Measurements from ENCODE around the gene TRAF3IP1.

TRAF3IP1 gene

DNA sequence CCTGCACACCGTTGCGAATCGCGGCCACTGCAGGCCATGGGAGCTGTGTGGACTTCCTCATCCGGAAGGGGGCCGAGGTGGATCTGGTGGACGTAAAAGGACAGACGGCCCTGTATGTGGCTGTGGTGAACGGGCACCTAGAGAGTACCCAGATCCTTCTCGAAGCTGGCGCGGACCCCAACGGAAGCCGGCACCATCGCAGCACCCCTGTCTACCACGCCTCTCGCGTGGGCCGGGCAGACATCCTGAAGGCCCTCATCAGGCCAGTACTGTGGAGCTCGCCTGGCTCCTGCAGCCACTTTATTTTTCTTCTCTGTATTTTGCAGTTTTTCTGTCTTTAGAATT is 115.4 kb downstream of the TRAF3IP1 start:
- no peak overlapping the region for H3K4me3 ChIP-seq (ENCODE audit: low read depth, low read length)
- no peaks in the 10 kb centered on the region for H3K27me3 ChIP-seq (ENCODE audit: insufficient read depth, low read depth, severe bottlenecking)
- no peak for DNase-seq
- TF ChIP-seq, protein P1, sequence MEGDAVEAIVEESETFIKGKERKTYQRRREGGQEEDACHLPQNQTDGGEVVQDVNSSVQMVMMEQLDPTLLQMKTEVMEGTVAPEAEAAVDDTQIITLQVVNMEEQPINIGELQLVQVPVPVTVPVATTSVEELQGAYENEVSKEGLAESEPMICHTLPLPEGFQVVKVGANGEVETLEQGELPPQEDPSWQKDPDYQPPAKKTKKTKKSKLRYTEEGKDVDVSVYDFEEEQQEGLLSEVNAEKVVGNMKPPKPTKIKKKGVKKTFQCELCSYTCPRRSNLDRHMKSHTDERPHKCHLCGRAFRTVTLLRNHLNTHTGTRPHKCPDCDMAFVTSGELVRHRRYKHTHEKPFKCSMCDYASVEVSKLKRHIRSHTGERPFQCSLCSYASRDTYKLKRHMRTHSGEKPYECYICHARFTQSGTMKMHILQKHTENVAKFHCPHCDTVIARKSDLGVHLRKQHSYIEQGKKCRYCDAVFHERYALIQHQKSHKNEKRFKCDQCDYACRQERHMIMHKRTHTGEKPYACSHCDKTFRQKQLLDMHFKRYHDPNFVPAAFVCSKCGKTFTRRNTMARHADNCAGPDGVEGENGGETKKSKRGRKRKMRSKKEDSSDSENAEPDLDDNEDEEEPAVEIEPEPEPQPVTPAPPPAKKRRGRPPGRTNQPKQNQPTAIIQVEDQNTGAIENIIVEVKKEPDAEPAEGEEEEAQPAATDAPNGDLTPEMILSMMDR (IDR thresholded peaks at IDR 0.05; ENCODE audit: low read depth, low read length), result no peak
- H3K9me3 ChIP-seq (ENCODE audit: severe bottlenecking), result no peaks in the 10 kb centered on the region
- peaks cover 53% of the 10 kb centered on the region for H3K36me3 ChIP-seq
- H3K27ac ChIP-seq, result no peak overlapping the region

DNA sequence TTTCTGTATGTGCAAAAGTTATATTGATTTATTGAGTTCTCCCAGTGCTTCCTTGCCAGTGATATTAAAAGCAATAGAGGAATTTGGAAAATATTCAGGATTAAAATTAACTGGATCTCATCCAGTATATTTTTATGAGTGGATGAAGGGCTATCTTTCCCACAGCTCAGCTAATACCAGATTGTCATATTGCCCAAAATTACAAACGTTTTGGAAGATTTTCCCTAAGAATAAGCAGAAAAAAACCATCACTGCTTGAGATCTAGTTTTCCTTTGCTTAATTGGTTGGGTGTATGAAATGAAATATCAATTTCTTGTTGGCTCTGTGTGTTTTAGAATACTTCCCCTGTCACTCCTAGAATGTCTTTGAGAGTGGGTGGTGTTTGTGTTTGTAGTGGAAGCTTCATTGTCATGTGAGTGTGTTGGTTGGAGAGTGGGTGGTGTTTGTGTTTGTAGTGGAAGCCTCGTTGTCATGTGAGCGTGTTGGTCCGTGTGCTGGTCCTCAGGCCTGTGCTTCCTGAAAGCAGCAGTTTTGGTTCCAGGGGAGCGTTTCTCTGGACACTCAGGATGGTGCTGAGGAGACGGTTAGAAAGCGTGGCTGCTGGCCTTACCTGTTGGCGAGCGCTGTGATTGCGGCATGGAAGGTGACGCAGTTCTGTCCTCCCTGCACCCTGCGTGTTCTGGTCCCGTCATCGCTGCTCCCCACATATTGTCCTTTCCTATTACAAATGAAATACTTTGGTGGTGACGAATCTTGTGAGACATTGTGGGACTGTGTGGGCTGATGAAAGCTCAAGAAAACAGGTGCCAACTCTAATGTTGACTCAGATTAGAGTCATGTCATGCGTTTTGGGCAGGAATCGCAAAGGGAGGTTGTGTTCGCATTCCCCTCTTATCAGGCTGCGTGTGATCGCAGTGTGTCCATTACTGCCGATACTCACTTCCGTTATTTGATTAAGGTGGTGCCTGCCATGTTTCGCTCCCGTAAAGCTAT is 118.8 kb downstream of the TRAF3IP1 start:
- Histone ChIP-seq H3K9me3 (ENCODE audit: severe bottlenecking) (no peaks in the 10 kb centered on the region), H3K27ac (no peak overlapping the region), H3K36me3 (peaks cover 47% of the 10 kb centered on the region), H3K4me3 (ENCODE audit: low read depth, low read length) (no peak overlapping the region), H3K27me3 (ENCODE audit: insufficient read depth, low read depth, severe bottlenecking) (no peaks in the 10 kb centered on the region)
- TF ChIP-seq, protein P1 (IDR thresholded peaks at IDR 0.05; ENCODE audit: low read depth, low read length), result no peak
- DNase-seq, result no peak

DNA sequence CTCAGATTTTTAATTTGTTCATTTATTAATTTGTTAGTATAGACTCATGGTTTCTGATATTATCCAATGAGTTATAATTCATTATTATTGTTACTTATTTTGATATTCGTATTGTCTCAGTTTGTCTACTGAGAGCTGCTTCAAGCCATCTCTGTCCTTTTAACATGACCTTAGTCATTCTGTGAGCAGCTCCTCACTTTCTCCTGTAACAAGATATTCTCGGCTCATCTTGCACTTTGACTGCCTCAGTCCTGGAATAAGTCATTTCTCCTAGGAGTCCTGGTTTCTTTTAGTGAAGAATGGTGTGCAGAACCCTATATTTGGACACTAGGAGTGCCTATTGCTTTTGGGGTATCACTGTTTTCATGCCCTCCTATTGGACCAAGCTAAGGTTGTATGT is 119.6 kb downstream of the TRAF3IP1 start:
- no peak overlapping the region for H3K4me3 ChIP-seq (ENCODE audit: low read depth, low read length)
- H3K9me3 ChIP-seq (ENCODE audit: severe bottlenecking), result no peaks in the 10 kb centered on the region
- DNase-seq, result no peak
- TF ChIP-seq, protein P1 (IDR thresholded peaks at IDR 0.05; ENCODE audit: low read depth, low read length), result no peak
- no peaks in the 10 kb centered on the region for H3K27me3 ChIP-seq (ENCODE audit: insufficient read depth, low read depth, severe bottlenecking)
- H3K36me3 ChIP-seq, result peaks cover 49% of the 10 kb centered on the region
- no peak overlapping the region for H3K27ac ChIP-seq

DNA sequence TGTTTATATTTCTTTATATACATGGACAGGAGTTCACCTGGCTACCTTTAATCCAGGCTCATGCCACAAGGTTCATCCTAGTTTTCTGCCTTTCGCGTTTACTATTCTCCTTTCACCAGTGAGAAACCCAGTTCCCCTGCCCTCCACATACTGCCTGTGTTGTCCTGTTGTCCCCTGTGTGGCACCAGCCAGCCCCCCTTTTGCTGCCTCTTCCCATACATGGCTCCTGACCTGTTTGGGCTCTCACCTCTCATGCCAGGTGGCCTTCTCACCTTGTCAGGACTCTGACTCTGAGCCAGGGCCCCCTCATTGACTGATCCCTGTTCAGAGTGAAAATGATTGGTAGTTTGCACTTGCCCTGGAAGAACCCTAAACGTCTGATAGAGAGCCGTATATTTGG is 120.0 kb downstream of the TRAF3IP1 start:
- no peak overlapping the region for H3K27ac ChIP-seq
- peaks cover 52% of the 10 kb centered on the region for H3K36me3 ChIP-seq
- TF ChIP-seq, protein P1 (IDR thresholded peaks at IDR 0.05; ENCODE audit: low read depth, low read length), result no peak
- no peaks in the 10 kb centered on the region for H3K27me3 ChIP-seq (ENCODE audit: insufficient read depth, low read depth, severe bottlenecking)
- no peak overlapping the region for H3K4me3 ChIP-seq (ENCODE audit: low read depth, low read length)
- no peaks in the 10 kb centered on the region for H3K9me3 ChIP-seq (ENCODE audit: severe bottlenecking)
- no peak for DNase-seq

DNA sequence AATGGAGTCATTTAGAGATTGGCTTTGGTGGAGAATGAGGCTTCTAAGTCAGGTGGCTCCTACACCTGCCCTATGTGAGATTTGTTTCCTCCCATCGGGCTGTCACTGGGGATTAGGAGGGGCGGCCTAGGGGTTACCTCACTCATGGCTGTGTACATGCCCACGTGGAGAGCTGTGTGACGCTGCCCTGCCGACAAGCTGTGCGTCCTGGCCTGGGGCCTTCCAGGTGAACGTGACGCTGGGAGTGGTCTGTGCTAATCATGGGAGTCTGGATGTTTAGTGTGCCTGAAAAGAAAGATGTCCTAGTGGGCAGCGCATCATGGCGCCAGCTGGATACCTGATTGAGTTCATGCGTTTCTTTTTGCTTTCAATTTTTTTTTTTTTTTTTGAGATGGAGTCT is 120.4 kb downstream of the TRAF3IP1 start:
- no peak overlapping the region for H3K4me3 ChIP-seq (ENCODE audit: low read depth, low read length)
- H3K27me3 ChIP-seq (ENCODE audit: insufficient read depth, low read depth, severe bottlenecking), result no peaks in the 10 kb centered on the region
- H3K27ac ChIP-seq, result no peak overlapping the region
- peaks cover 52% of the 10 kb centered on the region for H3K36me3 ChIP-seq
- H3K9me3 ChIP-seq (ENCODE audit: severe bottlenecking), result no peaks in the 10 kb centered on the region
- TF ChIP-seq, protein P1 (IDR thresholded peaks at IDR 0.05; ENCODE audit: low read depth, low read length), result no peak
- no peak for DNase-seq

Measured in WERI-Rb-1 (cell line).